H1 (cell line): ENCODE measurements around the gene SLU7. TPM values are rescaled to one million over a fixed set of nuclear protein-coding genes. Genes with fewer than 3 reads are reported as not detected.

ENCODE experiments used
- CTCF ChIA-PET: fragments of 300-600 bp; sonication (Branson Sonifier 250); formaldehyde crosslinking; loops from one replicate; lab custom pipeline; 2021; ENCODE audit not compliant: partially characterized antibody; lab: Charles Lee
- POLR2A ChIA-PET: fragments of 300-600 bp; sonication (Branson Sonifier 250); formaldehyde crosslinking; loops from one replicate; lab custom pipeline; 2021; ENCODE audit warnings: inconsistent platforms; ENCODE audit not compliant: partially characterized antibody; lab: Charles Lee
- DNase-seq, 2 experiments: peaks; one replicate each; pipeline versions ENCODE4 v3.0.0 to v3.0.0-alpha.2; 2010 to 2022; ENCODE audit warnings: low spot score in 2 of 2, low read depth in 1 of 2, mixed read lengths in 1 of 2
- FAIRE-seq: peaks from 2 replicates; lab custom pipeline; 2011; peaks lifted over from hg19 to GRCh38; lab: Jason Lieb, UNC
- H2AFZ ChIP-seq: 2 replicates; pipeline ENCODE4 v1.8.1; 2012; ENCODE audit warnings: low read length, inconsistent platforms
- H2AK5ac ChIP-seq: 2 replicates; pipeline ENCODE4 v1.6.1; 2013; ENCODE audit warnings: low read depth, low read length
- H2BK120ac ChIP-seq: replicated peaks from 2 replicates; pipeline ENCODE3; 2013; ENCODE audit warnings: low read depth, low read length, inconsistent platforms
- H2BK12ac ChIP-seq: 2 replicates; pipeline ENCODE4 v1.6.1; 2013; ENCODE audit warnings: low read depth, low read length
- H2BK15ac ChIP-seq: 2 replicates; pipeline ENCODE4 v1.6.1; 2013; ENCODE audit warnings: low read length
- H2BK20ac ChIP-seq: 2 replicates; pipeline ENCODE4 v1.6.1; 2013; ENCODE audit warnings: low read length
- H2BK5ac ChIP-seq: 2 replicates; pipeline ENCODE4 v1.6.1; 2013; ENCODE audit warnings: low read depth, low read length
- H3K14ac ChIP-seq: 2 replicates; pipeline ENCODE4 v1.6.1; 2013; ENCODE audit warnings: inconsistent platforms; ENCODE audit not compliant: insufficient read length
- H3K18ac ChIP-seq: 2 replicates; pipeline ENCODE4 v1.6.1; 2013; ENCODE audit warnings: low read length; ENCODE audit errors: extremely low read depth
- H3K23ac ChIP-seq: 2 replicates; pipeline ENCODE4 v1.6.1; 2013; ENCODE audit warnings: inconsistent platforms; ENCODE audit not compliant: insufficient read length
- H3K23me2 ChIP-seq: 2 replicates; pipeline ENCODE4 v1.6.1; 2013; ENCODE audit warnings: low read depth, low read length
- H3K27ac ChIP-seq: 2 replicates; pipeline ENCODE4 v1.6.1; 2011; ENCODE audit warnings: low read depth, low read length, inconsistent platforms
- H3K27me3 ChIP-seq, 4 experiments: replicated peaks in 1 of 4; 1 replicate in 1 of 4; 2 replicates in 3 of 4; pipeline versions ENCODE4 v1.6.1 to v1.8.1; 2011 to 2013; ENCODE audit warnings: low read length in 3 of 4, mild to moderate bottlenecking in 3 of 4, inconsistent platforms in 2 of 4, mixed read lengths in 2 of 4, moderate library complexity in 1 of 4; ENCODE audit not compliant: control insufficient read depth in 3 of 4, insufficient read depth in 3 of 4; ENCODE audit errors: extremely low read depth in 1 of 4
- H3K36me3 ChIP-seq, 4 experiments: 2 replicates each; pipeline versions ENCODE4 v1.6.1 to v1.8.1; 2011 to 2013; ENCODE audit warnings: mild to moderate bottlenecking in 4 of 4, low read length in 3 of 4, moderate library complexity in 2 of 4, control low read depth in 1 of 4, inconsistent platforms in 1 of 4; ENCODE audit not compliant: insufficient read depth in 4 of 4, control insufficient read depth in 2 of 4
- H3K4ac ChIP-seq: replicated peaks from 2 replicates; pipeline ENCODE3; 2013; ENCODE audit warnings: low read length, low read depth, mixed read lengths, inconsistent platforms; ENCODE audit not compliant: insufficient read length
- H3K4me1 ChIP-seq, 4 experiments: replicated peaks in 1 of 4; 1 replicate in 1 of 4; 2 replicates in 3 of 4; pipeline versions ENCODE4 v1.6.1 to v1.8.1; 2011 to 2013; ENCODE audit warnings: low read length in 3 of 4, inconsistent platforms in 2 of 4, mixed read lengths in 1 of 4; ENCODE audit not compliant: insufficient read depth in 4 of 4, control insufficient read depth in 3 of 4
- H3K4me2 ChIP-seq, 2 experiments: 2 replicates each; pipeline versions ENCODE4 v1.6.1 to v1.8.1; 2011 to 2013; ENCODE audit warnings: low read depth in 2 of 2, low read length in 2 of 2, control low read depth in 1 of 2, inconsistent platforms in 1 of 2, mild to moderate bottlenecking in 1 of 2; ENCODE audit not compliant: insufficient read depth in 1 of 2
- H3K4me3 ChIP-seq, 4 experiments: fragments of 200-600, 300-600 bp in 1 of 4; sonication (generic), shearing (Covaris generic), sonication (Bioruptor Twin) in 1 of 4; 2 replicates each; pipeline versions ENCODE4 v1.5.1 to v1.8.1; 2011 to 2016; ENCODE audit warnings: low read length in 4 of 4, low read depth in 3 of 4, control low read depth in 2 of 4, inconsistent platforms in 2 of 4, mild to moderate bottlenecking in 2 of 4, mixed read lengths in 1 of 4, moderate library complexity in 1 of 4; ENCODE audit not compliant: insufficient read depth in 2 of 4; ENCODE audit errors: extremely low read depth in 1 of 4
- H3K56ac ChIP-seq: replicated peaks from 2 replicates; pipeline ENCODE3; 2013; ENCODE audit warnings: low read depth, mild to moderate bottlenecking, mixed read lengths, low read length, inconsistent platforms; ENCODE audit not compliant: insufficient read length
- H3K79me1 ChIP-seq: 2 replicates; pipeline ENCODE4 v1.6.1; 2013; ENCODE audit warnings: low read depth, low read length, control low read depth
- H3K79me2 ChIP-seq, 2 experiments: 2 replicates each; pipeline versions ENCODE4 v1.6.1 to v1.8.1; 2012 to 2013; ENCODE audit warnings: low read length in 2 of 2, mild to moderate bottlenecking in 2 of 2, inconsistent platforms in 1 of 2; ENCODE audit not compliant: insufficient read depth in 2 of 2, control insufficient read depth in 1 of 2
- H3K9ac ChIP-seq, 4 experiments: replicated peaks in 1 of 4; 1 replicate in 1 of 4; 2 replicates in 3 of 4; pipeline versions ENCODE4 v1.6.1 to v1.8.1; 2011 to 2013; ENCODE audit warnings: low read depth in 3 of 4, low read length in 3 of 4, control low read depth in 2 of 4, mild to moderate bottlenecking in 2 of 4, moderate library complexity in 2 of 4, inconsistent platforms in 1 of 4; ENCODE audit errors: extremely low read depth in 1 of 4
- H3K9me3 ChIP-seq, 2 experiments: 2 replicates each; pipeline versions ENCODE4 v1.6.1 to v1.8.1; 2012 to 2013; ENCODE audit warnings: mild to moderate bottlenecking in 2 of 2, moderate library complexity in 2 of 2, control low read depth in 1 of 2, inconsistent platforms in 1 of 2, low read depth in 1 of 2, low read length in 1 of 2, mixed read lengths in 1 of 2; ENCODE audit not compliant: insufficient read depth in 2 of 2
- H4K20me1 ChIP-seq, 2 experiments: replicated peaks in 1 of 2; 2 replicates each; pipeline versions ENCODE3 to v1.8.1; 2011 to 2013; ENCODE audit warnings: inconsistent platforms in 2 of 2, low read length in 2 of 2, mild to moderate bottlenecking in 1 of 2; ENCODE audit not compliant: insufficient read depth in 2 of 2, control insufficient read depth in 1 of 2
- H4K5ac ChIP-seq: 2 replicates; pipeline ENCODE4 v1.6.1; 2013; ENCODE audit warnings: low read length, low read depth, mixed read lengths, inconsistent platforms; ENCODE audit not compliant: insufficient read length
- H4K8ac ChIP-seq: 2 replicates; pipeline ENCODE4 v1.8.0; 2013; ENCODE audit warnings: mild to moderate bottlenecking, moderate library complexity, low read length, inconsistent platforms; ENCODE audit not compliant: insufficient read depth; ENCODE audit errors: extremely low read depth
- H4K91ac ChIP-seq: replicated peaks from 2 replicates; pipeline ENCODE3; 2013; ENCODE audit warnings: low read length, mixed read lengths, inconsistent platforms; ENCODE audit not compliant: insufficient read length
- ASH2L ChIP-seq: fragments of 200-600, 300-600 bp; sonication (generic); IDR thresholded peaks from one replicate; pipeline ENCODE4 v1.7.1; 2017; ENCODE audit warnings: low read length
- CHD1 ChIP-seq: IDR thresholded peaks from 2 replicates; pipeline ENCODE4 v1.6.1; 2012; ENCODE audit warnings: low read depth, low read length, improper control_type of control experiment
- JUN ChIP-seq: IDR thresholded peaks from 2 replicates; pipeline ENCODE4 v1.6.1; 2011; ENCODE audit warnings: low read depth, mild to moderate bottlenecking, improper control_type of control experiment, low read length
- JUND ChIP-seq: IDR thresholded peaks from 2 replicates; pipeline ENCODE4 v1.6.1; 2011; ENCODE audit warnings: mild to moderate bottlenecking, improper control_type of control experiment, low read length
- NRF1 ChIP-seq: IDR thresholded peaks from 2 replicates; pipeline ENCODE4 v1.6.1; 2011; ENCODE audit warnings: mild to moderate bottlenecking, low read depth, low read length, improper control_type of control experiment
- RAD21 ChIP-seq, 2 experiments: IDR thresholded peaks in 1 of 2; conservative IDR thresholded peaks in 1 of 2; 2 replicates each; pipeline ENCODE4 v1.6.1; 2011; ENCODE audit warnings: low read depth in 2 of 2, low read length in 2 of 2, improper control_type of control experiment in 1 of 2, inconsistent platforms in 1 of 2, mild to moderate bottlenecking in 1 of 2, moderate library complexity in 1 of 2
- RBBP5 ChIP-seq: IDR thresholded peaks from 2 replicates; pipeline ENCODE4 v1.7.1; 2012; ENCODE audit warnings: low read depth, mild to moderate bottlenecking, inconsistent platforms, low read length, moderate library complexity, borderline replicate concordance
- RNF2 ChIP-seq: fragments of 200-900, 300-1000 bp; sonication (generic); IDR thresholded peaks from 2 replicates; pipeline ENCODE4 v1.7.1; 2016; ENCODE audit warnings: borderline replicate concordance, low read depth, mild to moderate bottlenecking, antibody characterized with exemption, low read length; ENCODE audit not compliant: poor library complexity, severe bottlenecking; ENCODE audit errors: missing control alignments
- WGBS, 2 experiments: shearing (Covaris generic) in 1 of 2; methylation state at CpG; one replicate each; pipeline versions ENCODE4 v1.1.6 to v1.1.7; 2013 to 2015; ENCODE audit warnings: low lambda C conversion rate in 2 of 2, mixed read lengths in 2 of 2, inconsistent platforms in 1 of 2, low coverage in 1 of 2, missing lambda C conversion rate in 1 of 2; ENCODE audit not compliant: insufficient replicate concordance in 2 of 2, insufficient coverage in 1 of 2, insufficient read length in 1 of 2; ENCODE audit errors: extremely low coverage in 1 of 2, missing lambda C conversion rate in 1 of 2; 5-methylcytosine and 5-hydroxymethylcytosine counted together
- polyA plus RNA-seq, 7 experiments: library from polyadenylated mRNA; depleted of rRNA in 3 of 7; stranded (reverse) in 5 of 7; unstranded in 2 of 7; fragments of >200 nt in 5 of 7; fragments of 200-250 nt in 2 of 7; gene quantifications; 1 replicate in 5 of 7; 2 replicates in 1 of 7; 4 replicates in 1 of 7; pipeline versions ENCODE4 v1.2.1 to v1.2.3, GENCODE V29; 2011 to 2013; ENCODE audit warnings: missing spikeins in 2 of 7, mixed read lengths in 2 of 7
- total RNA-seq: library from RNA; stranded (reverse); fragmentation: NEBNext Ultra II Directional; extraction: Animal tissue kit (Norgen Biotek cat#: 25700); gene quantifications from 2 replicates; pipeline ENCODE4 v1.2.1, GENCODE V29; 2021
- TF ChIP-seq, protein P1 (sequence below): IDR thresholded peaks from 2 replicates; pipeline ENCODE4 v1.6.1; 2011; ENCODE audit warnings: low read length, improper control_type of control experiment
- TF ChIP-seq, protein P2 (sequence below): IDR thresholded peaks from 2 replicates; pipeline ENCODE4 v1.6.1; 2012; ENCODE audit warnings: inconsistent platforms

SLU7 gene
- total and polyA plus RNA-seq, 2 of the 8 experiments (the other 6 are each of a cell fraction or from before 2014, with no cell fraction given), result 6.0 to 34.1 TPM

DNA sequence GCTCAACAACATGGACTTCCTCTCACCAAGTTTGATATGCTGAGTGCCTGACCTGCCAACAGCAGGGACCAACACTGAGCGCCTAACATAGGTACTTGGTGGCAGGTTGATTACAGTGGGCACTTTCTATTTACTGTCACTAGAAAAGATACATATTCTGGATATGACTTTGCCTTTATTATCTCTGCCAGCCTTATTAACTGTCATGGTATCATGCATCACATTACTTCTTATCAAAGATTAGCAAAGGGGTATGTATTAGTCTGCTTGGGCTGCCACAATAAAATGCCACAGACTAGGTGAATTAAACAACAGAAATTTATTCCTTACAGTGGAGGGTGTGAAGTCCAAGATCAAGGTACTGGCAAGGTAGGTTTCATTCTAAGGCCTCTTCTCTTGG is 34.2 kb downstream of the SLU7 start:
- H3K9me3 ChIP-seq, result no peaks in the 10 kb centered on the region
- no peak for FAIRE-seq
- H2AK5ac ChIP-seq, result no peak overlapping the region
- H3K56ac ChIP-seq, result no peak overlapping the region
- H2BK15ac ChIP-seq, result no peak overlapping the region
- no peak overlapping the region for H2AFZ ChIP-seq
- H3K4me1 ChIP-seq, result no peaks in the 10 kb centered on the region
- no peak overlapping the region for H2BK5ac ChIP-seq
- no peaks in the 10 kb centered on the region for H4K20me1 ChIP-seq
- no peak overlapping the region for H2BK120ac ChIP-seq
- H3K23me2 ChIP-seq, result no peaks in the 10 kb centered on the region
- H3K4ac ChIP-seq, result no peak overlapping the region
- H3K27me3 ChIP-seq, result peaks cover 0 to 1% (median 0%) of the 10 kb centered on the region in 4 experiments; a peak in 1 of 7 replicates
- no peak overlapping the region for H3K18ac ChIP-seq
- DNase-seq, result no peak
- no peak overlapping the region for H3K9ac ChIP-seq
- 96% methylated on average over 1 of the region's 1 CpG; no CpG with 5 or more reads in 1 of the 2 experiments for WGBS, 2 experiments
- no peak overlapping the region for H3K4me2 ChIP-seq
- H4K91ac ChIP-seq, result no peak overlapping the region
- no peak overlapping the region for H4K5ac ChIP-seq
- H3K36me3 ChIP-seq, result no peaks in the 10 kb centered on the region
- no peaks in the 10 kb centered on the region for H3K79me2 ChIP-seq
- no peak overlapping the region for H3K27ac ChIP-seq
- no peaks in the 10 kb centered on the region for H3K79me1 ChIP-seq
- no peak overlapping the region for H3K4me3 ChIP-seq
- no peak overlapping the region for H2BK12ac ChIP-seq
- H2BK20ac ChIP-seq, result no peak overlapping the region
- no peak overlapping the region for H4K8ac ChIP-seq
- no peak overlapping the region for H3K23ac ChIP-seq
- no peak overlapping the region for H3K14ac ChIP-seq
- CTCF ChIA-PET, result interaction anchor here (1.0 kb wide), 1 partner anchor 42 kb away, joined by 3 read pairs; no protein-coding TSS in a partner anchor
- POLR2A ChIA-PET, result no interaction called here
- TF ChIP-seq ASH2L (no peak), RAD21 (IDR thresholded peaks at IDR 0.05 in 1 of 2, conservative IDR thresholded peaks at IDR 0.05 in 1 of 2; ENCODE audit: low read depth in 2 of 2, low read length in 2 of 2) (no peak), JUN (no peak), RBBP5 (no peak), NRF1 (no peak), RNF2 (no peak), CHD1 (no peak), JUND (no peak)
- TF ChIP-seq, protein P1, sequence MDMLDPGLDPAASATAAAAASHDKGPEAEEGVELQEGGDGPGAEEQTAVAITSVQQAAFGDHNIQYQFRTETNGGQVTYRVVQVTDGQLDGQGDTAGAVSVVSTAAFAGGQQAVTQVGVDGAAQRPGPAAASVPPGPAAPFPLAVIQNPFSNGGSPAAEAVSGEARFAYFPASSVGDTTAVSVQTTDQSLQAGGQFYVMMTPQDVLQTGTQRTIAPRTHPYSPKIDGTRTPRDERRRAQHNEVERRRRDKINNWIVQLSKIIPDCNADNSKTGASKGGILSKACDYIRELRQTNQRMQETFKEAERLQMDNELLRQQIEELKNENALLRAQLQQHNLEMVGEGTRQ, result no peak
- TF ChIP-seq, protein P2, sequence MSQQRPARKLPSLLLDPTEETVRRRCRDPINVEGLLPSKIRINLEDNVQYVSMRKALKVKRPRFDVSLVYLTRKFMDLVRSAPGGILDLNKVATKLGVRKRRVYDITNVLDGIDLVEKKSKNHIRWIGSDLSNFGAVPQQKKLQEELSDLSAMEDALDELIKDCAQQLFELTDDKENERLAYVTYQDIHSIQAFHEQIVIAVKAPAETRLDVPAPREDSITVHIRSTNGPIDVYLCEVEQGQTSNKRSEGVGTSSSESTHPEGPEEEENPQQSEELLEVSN, result no peak
